ENCODE measurements around the gene COL27A1. TPM values are rescaled to one million over a fixed set of nuclear protein-coding genes. Genes with fewer than 3 reads are reported as not detected.

The COL27A1 gene
- total and polyA plus RNA-seq, 2 donors (not counting 1 experiment from before 2014, with no cell fraction given), result 0.16 to 0.27 TPM

DNA sequence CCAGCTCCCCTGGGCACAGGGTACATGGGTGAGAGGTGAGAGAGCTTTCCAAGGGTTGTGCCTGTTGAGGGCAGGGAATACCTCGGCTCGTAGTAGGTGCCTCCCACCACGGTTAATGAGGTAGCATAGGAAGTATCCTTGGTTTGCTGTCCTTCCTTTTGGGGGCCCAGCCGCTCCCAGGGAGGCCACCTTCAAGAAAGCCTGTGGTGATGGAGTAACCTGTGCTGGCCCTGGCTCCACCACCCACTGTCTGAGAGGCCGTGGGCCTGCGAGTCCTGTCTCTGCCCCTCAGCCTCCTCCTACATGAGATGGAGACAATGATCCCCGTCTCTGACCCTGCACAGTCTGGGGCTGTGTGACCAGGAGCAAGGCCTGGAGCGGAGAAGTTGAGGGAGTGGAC is 40.8 kb downstream of the COL27A1 start:
- Histone ChIP-seq H3K79me2 (ENCODE audit: control insufficient read depth, insufficient read depth, low read length) (no peaks in the 10 kb centered on the region), H3K4me1 (ENCODE audit: control insufficient read depth in 2 of 2, insufficient read depth in 2 of 2, low read length in 2 of 2) (no peaks in the 10 kb centered on the region), H3K9me3 (ENCODE audit: control extremely low read depth in 1 of 3, control insufficient read depth in 2 of 3, insufficient read depth in 1 of 3, low read length in 2 of 3) (peaks cover 0 to 5% (median 0%) of the 10 kb centered on the region in 3 donors), H4K20me1 (ENCODE audit: control insufficient read depth, insufficient read depth, low read length, poor library complexity, severe bottlenecking) (no peaks in the 10 kb centered on the region), H3K36me3 (replicated peaks in 1 of 2; ENCODE audit: control extremely low read depth in 1 of 2, control insufficient read depth in 1 of 2, extremely low read depth in 1 of 2, insufficient read depth in 2 of 2, low read length in 1 of 2) (no peaks in the 10 kb centered on the region), H3K4me3 (ENCODE audit: control extremely low read depth in 1 of 5, extremely low read depth in 1 of 5, insufficient read depth in 1 of 5, low read depth in 2 of 5, low read length in 4 of 5) (no peak overlapping the region), H3K4me2 (replicated peaks; ENCODE audit: low read depth, low read length, poor library complexity, severe bottlenecking) (no peak overlapping the region), H3K27me3 (replicated peaks in 1 of 4; ENCODE audit: control extremely low read depth in 1 of 4, control insufficient read depth in 3 of 4, insufficient read depth in 4 of 4, low read length in 3 of 4) (no peaks in the 10 kb centered on the region), H2AFZ (ENCODE audit: insufficient read depth, low read depth, low read length, poor library complexity, severe bottlenecking) (no peak overlapping the region), H3K27ac (ENCODE audit: low read length in 2 of 2) (no peak overlapping the region), H3K9ac (ENCODE audit: low read length) (no peak overlapping the region)
- WGBS (ENCODE audit: insufficient coverage), result 85% methylated on average over 4 of the region's 8 CpGs
- H3K4me1 Mint-ChIP-seq, result no peaks in the 10 kb centered on the region
- no peak overlapping the region for H3K27ac Mint-ChIP-seq
- peaks cover 11% of the 10 kb centered on the region for H3K27me3 Mint-ChIP-seq
- DNase-seq (no peak), ATAC-seq (ENCODE audit: low read depth) (no peak)
- intact Hi-C loops (cut with micrococcal nuclease), result no loop called here
- TF ChIP-seq EZH2 (IDR thresholded peaks at IDR 0.05; ENCODE audit: borderline replicate concordance, insufficient read depth, low read depth, low read length, poor library complexity, severe bottlenecking), result no peak
- TF ChIP-seq, protein P1, sequence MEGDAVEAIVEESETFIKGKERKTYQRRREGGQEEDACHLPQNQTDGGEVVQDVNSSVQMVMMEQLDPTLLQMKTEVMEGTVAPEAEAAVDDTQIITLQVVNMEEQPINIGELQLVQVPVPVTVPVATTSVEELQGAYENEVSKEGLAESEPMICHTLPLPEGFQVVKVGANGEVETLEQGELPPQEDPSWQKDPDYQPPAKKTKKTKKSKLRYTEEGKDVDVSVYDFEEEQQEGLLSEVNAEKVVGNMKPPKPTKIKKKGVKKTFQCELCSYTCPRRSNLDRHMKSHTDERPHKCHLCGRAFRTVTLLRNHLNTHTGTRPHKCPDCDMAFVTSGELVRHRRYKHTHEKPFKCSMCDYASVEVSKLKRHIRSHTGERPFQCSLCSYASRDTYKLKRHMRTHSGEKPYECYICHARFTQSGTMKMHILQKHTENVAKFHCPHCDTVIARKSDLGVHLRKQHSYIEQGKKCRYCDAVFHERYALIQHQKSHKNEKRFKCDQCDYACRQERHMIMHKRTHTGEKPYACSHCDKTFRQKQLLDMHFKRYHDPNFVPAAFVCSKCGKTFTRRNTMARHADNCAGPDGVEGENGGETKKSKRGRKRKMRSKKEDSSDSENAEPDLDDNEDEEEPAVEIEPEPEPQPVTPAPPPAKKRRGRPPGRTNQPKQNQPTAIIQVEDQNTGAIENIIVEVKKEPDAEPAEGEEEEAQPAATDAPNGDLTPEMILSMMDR (IDR thresholded peaks at IDR 0.05), result no peak
- POLR2A ChIA-PET, result no interaction called here
- no peaks in the 10 kb centered on the region for H3K9me3 Mint-ChIP-seq (ENCODE audit: insufficient read depth)
- no peak overlapping the region for H3K4me3 Mint-ChIP-seq
- CTCF ChIA-PET, result no interaction called here

DNA sequence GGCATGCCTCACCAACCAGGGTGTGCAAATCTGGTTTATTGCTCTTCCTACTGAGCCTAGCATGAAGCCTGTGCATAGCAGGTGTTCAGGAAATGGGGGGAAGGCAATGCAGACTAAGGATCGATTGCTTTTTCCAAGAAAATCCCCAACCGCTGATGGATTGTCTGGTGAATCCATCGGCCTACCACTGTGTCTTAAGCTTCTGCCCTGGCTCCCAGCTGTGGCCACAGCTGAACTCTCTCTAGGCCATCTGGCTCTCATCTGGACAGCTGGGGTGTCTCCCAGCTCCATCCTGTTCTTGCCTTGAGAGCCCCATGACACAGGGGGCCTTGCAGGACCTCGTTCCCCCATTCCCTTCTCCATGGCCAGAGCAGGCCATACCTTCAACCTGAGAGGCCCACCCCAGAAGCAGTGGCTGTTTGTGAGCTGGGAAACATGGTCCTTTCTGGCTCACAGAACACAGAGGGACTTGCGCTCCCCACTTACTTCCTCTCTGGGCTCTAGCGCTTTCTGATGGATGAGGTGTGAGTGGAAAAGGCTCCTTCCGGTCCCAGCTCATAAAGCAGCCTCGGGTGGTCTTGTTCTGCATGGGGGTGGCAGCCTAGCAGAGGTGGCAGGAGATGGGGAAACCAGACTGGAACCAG is 41.8 kb downstream of the COL27A1 start:
- ChIA-PET CTCF (no interaction called here), POLR2A (no interaction called here)
- Mint-ChIP-seq H3K27ac (no peak overlapping the region), H3K4me3 (no peak overlapping the region), H3K9me3 (ENCODE audit: insufficient read depth) (no peaks in the 10 kb centered on the region), H3K4me1 (no peaks in the 10 kb centered on the region), H3K27me3 (peaks cover 11% of the 10 kb centered on the region)
- intact Hi-C loops (cut with micrococcal nuclease), result no loop called here
- no peaks in the 10 kb centered on the region for H3K4me1 ChIP-seq (ENCODE audit: control insufficient read depth in 2 of 2, insufficient read depth in 2 of 2, low read length in 2 of 2)
- H3K27me3 ChIP-seq (replicated peaks in 1 of 4; ENCODE audit: control extremely low read depth in 1 of 4, control insufficient read depth in 3 of 4, insufficient read depth in 4 of 4, low read length in 3 of 4), result no peaks in the 10 kb centered on the region
- no peak overlapping the region for H3K4me3 ChIP-seq (ENCODE audit: control extremely low read depth in 1 of 5, extremely low read depth in 1 of 5, insufficient read depth in 1 of 5, low read depth in 2 of 5, low read length in 4 of 5)
- H4K20me1 ChIP-seq (ENCODE audit: control insufficient read depth, insufficient read depth, low read length, poor library complexity, severe bottlenecking), result no peaks in the 10 kb centered on the region
- no peaks in the 10 kb centered on the region for H3K36me3 ChIP-seq (replicated peaks in 1 of 2; ENCODE audit: control extremely low read depth in 1 of 2, control insufficient read depth in 1 of 2, extremely low read depth in 1 of 2, insufficient read depth in 2 of 2, low read length in 1 of 2)
- DNase-seq, result no peak
- no peak overlapping the region for H3K9ac ChIP-seq (ENCODE audit: low read length)
- H3K79me2 ChIP-seq (ENCODE audit: control insufficient read depth, insufficient read depth, low read length), result no peaks in the 10 kb centered on the region
- TF ChIP-seq EZH2 (IDR thresholded peaks at IDR 0.05; ENCODE audit: borderline replicate concordance, insufficient read depth, low read depth, low read length, poor library complexity, severe bottlenecking), result no peak
- TF ChIP-seq, protein P1 (IDR thresholded peaks at IDR 0.05), result no peak
- H3K4me2 ChIP-seq (replicated peaks; ENCODE audit: low read depth, low read length, poor library complexity, severe bottlenecking), result no peak overlapping the region
- ATAC-seq (ENCODE audit: low read depth), result no peak
- H3K9me3 ChIP-seq (ENCODE audit: control extremely low read depth in 1 of 3, control insufficient read depth in 2 of 3, insufficient read depth in 1 of 3, low read length in 2 of 3), result peaks cover 0 to 1% (median 0%) of the 10 kb centered on the region in 3 donors
- no peak overlapping the region for H3K27ac ChIP-seq (ENCODE audit: low read length in 2 of 2)
- WGBS (ENCODE audit: insufficient coverage), result 85% methylated on average over 5 of the region's 8 CpGs
- no peak overlapping the region for H2AFZ ChIP-seq (ENCODE audit: insufficient read depth, low read depth, low read length, poor library complexity, severe bottlenecking)
